ENCODE results near the gene MRPL16.

MRPL16 gene

GRCh38 chr11:59842316-59842715 lies 31.7 kb upstream of the MRPL16 start:
- no peaks in the 10 kb centered on the region for H4K20me1 ChIP-seq (ENCODE audit: control insufficient read depth, insufficient read depth, low read depth, low read length)
- H3F3A ChIP-seq (ENCODE audit: control insufficient read depth, insufficient read depth) = no peaks in the 10 kb centered on the region
- no peaks in the 10 kb centered on the region for H3K79me2 ChIP-seq (ENCODE audit: control insufficient read depth, low read length)
- TF ChIP-seq CTCF (IDR thresholded peaks at IDR 0.05; ENCODE audit: low read depth, low read length, poor library complexity, severe bottlenecking) (no peak), EZH2phosphoT487 (IDR thresholded peaks at IDR 0.05; ENCODE audit: borderline replicate concordance, low read length) (no peak)
- H3K27me3 ChIP-seq (ENCODE audit: control insufficient read depth, low read length) = no peaks in the 10 kb centered on the region
- no peak overlapping the region for H3K4me2 ChIP-seq (ENCODE audit: low read length)
- no peaks in the 10 kb centered on the region for H3K9me2 ChIP-seq (replicated peaks; ENCODE audit: control insufficient read depth, low read length)
- H3K27ac ChIP-seq (ENCODE audit: low read depth, low read length) = no peak overlapping the region
- no peak overlapping the region for H3K4me3 ChIP-seq (ENCODE audit: low read length)
- H3K36me3 ChIP-seq (ENCODE audit: control insufficient read depth, low read length) = no peaks in the 10 kb centered on the region
- no peaks in the 10 kb centered on the region for H3K4me1 ChIP-seq (ENCODE audit: control insufficient read depth, low read length)
- no peaks in the 10 kb centered on the region for H3K9me3 ChIP-seq (ENCODE audit: control insufficient read depth, insufficient read depth, low read length)

GRCh38 chr11:59841514-59841913 lies 30.9 kb upstream of the MRPL16 start:
- no peak for TF ChIP-seq EZH2phosphoT487 (IDR thresholded peaks at IDR 0.05; ENCODE audit: borderline replicate concordance, low read length)
- no peak for TF ChIP-seq CTCF (IDR thresholded peaks at IDR 0.05; ENCODE audit: low read depth, low read length, poor library complexity, severe bottlenecking)
- Histone ChIP-seq H3K79me2 (ENCODE audit: control insufficient read depth, low read length) (no peaks in the 10 kb centered on the region), H3K9me2 (replicated peaks; ENCODE audit: control insufficient read depth, low read length) (no peaks in the 10 kb centered on the region), H3K9me3 (ENCODE audit: control insufficient read depth, insufficient read depth, low read length) (no peaks in the 10 kb centered on the region), H3K4me2 (ENCODE audit: low read length) (no peak overlapping the region), H3K27ac (ENCODE audit: low read depth, low read length) (no peak overlapping the region), H4K20me1 (ENCODE audit: control insufficient read depth, insufficient read depth, low read depth, low read length) (no peaks in the 10 kb centered on the region), H3K4me3 (ENCODE audit: low read length) (no peak overlapping the region), H3F3A (ENCODE audit: control insufficient read depth, insufficient read depth) (no peaks in the 10 kb centered on the region), H3K4me1 (ENCODE audit: control insufficient read depth, low read length) (no peaks in the 10 kb centered on the region), H3K27me3 (ENCODE audit: control insufficient read depth, low read length) (no peaks in the 10 kb centered on the region), H3K36me3 (ENCODE audit: control insufficient read depth, low read length) (no peaks in the 10 kb centered on the region)

GRCh38 chr11:59839615-59840014 lies 29.0 kb upstream of the MRPL16 start:
- Histone ChIP-seq H3K27me3 (ENCODE audit: control insufficient read depth, low read length) (no peaks in the 10 kb centered on the region), H3K36me3 (ENCODE audit: control insufficient read depth, low read length) (no peaks in the 10 kb centered on the region)

More at GRCh38 chr11:59839615-59840014, 29.0 kb upstream of the MRPL16 start:
- H3K4me2 ChIP-seq (ENCODE audit: low read length) = no peak overlapping the region
- no peaks in the 10 kb centered on the region for H3K9me3 ChIP-seq (ENCODE audit: control insufficient read depth, insufficient read depth, low read length)
- no peaks in the 10 kb centered on the region for H3K79me2 ChIP-seq (ENCODE audit: control insufficient read depth, low read length)
- H3F3A ChIP-seq (ENCODE audit: control insufficient read depth, insufficient read depth) = no peaks in the 10 kb centered on the region
- TF ChIP-seq EZH2phosphoT487 (IDR thresholded peaks at IDR 0.05; ENCODE audit: borderline replicate concordance, low read length) (no peak), CTCF (IDR thresholded peaks at IDR 0.05; ENCODE audit: low read depth, low read length, poor library complexity, severe bottlenecking) (no peak)
- H3K4me3 ChIP-seq (ENCODE audit: low read length) = no peak overlapping the region
- H3K27ac ChIP-seq (ENCODE audit: low read depth, low read length) = no peak overlapping the region
- H4K20me1 ChIP-seq (ENCODE audit: control insufficient read depth, insufficient read depth, low read depth, low read length) = no peaks in the 10 kb centered on the region
- no peaks in the 10 kb centered on the region for H3K4me1 ChIP-seq (ENCODE audit: control insufficient read depth, low read length)
- H3K9me2 ChIP-seq (replicated peaks; ENCODE audit: control insufficient read depth, low read length) = no peaks in the 10 kb centered on the region
